Testis (tissue), 3 donors: Measurements from ENCODE around the gene ADGRD1. TPM values are rescaled to one million over a fixed set of nuclear protein-coding genes. Genes with fewer than 3 reads are reported as not detected.

Source experiments
- DNase-seq: peaks from one replicate; pipeline ENCODE4 v3.0.0-alpha.2; 2019
- H3K27ac ChIP-seq, 2 donors: fragments of 200-600 bp; sonication (generic); one replicate each; pipeline ENCODE4 v1.5.1; 2019
- H3K27me3 ChIP-seq: fragments of 200-600 bp; sonication (generic); one replicate; pipeline ENCODE4 v1.5.1; 2019
- H3K36me3 ChIP-seq: fragments of 200-600 bp; sonication (generic); one replicate; pipeline ENCODE4 v1.5.1; 2017; ENCODE audit warnings: low read depth; ENCODE audit errors: missing control alignments
- H3K4me1 ChIP-seq: fragments of 200-600 bp; sonication (generic); one replicate; pipeline ENCODE4 v1.5.1; 2019
- H3K4me3 ChIP-seq, 2 donors: fragments of 200-600 bp; sonication (generic); one replicate each; pipeline ENCODE4 v1.5.1; 2017 to 2019
- H3K9me3 ChIP-seq: fragments of 200-600 bp; sonication (generic); one replicate; pipeline ENCODE4 v1.5.1; 2017
- POLR2A ChIP-seq: fragments of 450-650 bp; IDR thresholded peaks from one replicate; pipeline ENCODE4 v1.6.1; 2017; ENCODE audit warnings: antibody characterized with exemption, mild to moderate bottlenecking, moderate library complexity
- WGBS, 2 donors: methylation state at CpG; one replicate each; pipeline ENCODE4 v1.1.5; 2018; 5-methylcytosine and 5-hydroxymethylcytosine counted together
- intact Hi-C: fragments of 100-400 bp; cut with DNase I; formaldehyde crosslinking; loops from one replicate; pipeline ENCODE4 v1.15.1; 2023; ENCODE audit warnings: low total_unique reads
- polyA plus RNA-seq: library from polyadenylated mRNA; stranded (reverse); fragments of 350-450 nt; fragmentation: Illumina TruSeq; extraction: RNeasy Lipid Tissue Mini Kit (QIAGEN cat#74804); gene quantifications from one replicate; pipeline ENCODE4 v1.2.3, GENCODE V29; 2014; ENCODE audit warnings: low read depth, low replicate concordance; ENCODE audit not compliant: insufficient read depth
- total RNA-seq, 2 donors: library from RNA; depleted of rRNA; stranded (reverse); fragments of >200 nt; gene quantifications; one replicate each; pipeline ENCODE4 v1.2.3, GENCODE V29; 2016
- TF ChIP-seq, protein P1 (sequence below), 3 experiments: fragments of 450-650 bp in 2 of 3; fragments of 200-600 bp in 1 of 3; sonication (generic) in 1 of 3; IDR thresholded peaks; one replicate each; pipeline ENCODE4 v1.5.1; 2016 to 2019; ENCODE audit warnings: antibody characterized with exemption in 3 of 3, mild to moderate bottlenecking in 2 of 3, moderate library complexity in 1 of 3

The ADGRD1 gene
- total and polyA plus RNA-seq, 3 donors from 2014 or later = 27.2 to 43.2 (median 42.8) TPM

- intact Hi-C loops = no loop called here
- WGBS, 2 donors = 80 to 84% methylated on average over 7 to 8 of the region's 8 CpGs
These were observed 198.0 kb downstream of the ADGRD1 start for GRCh38 chr12:131151558-131152345.

DNA sequence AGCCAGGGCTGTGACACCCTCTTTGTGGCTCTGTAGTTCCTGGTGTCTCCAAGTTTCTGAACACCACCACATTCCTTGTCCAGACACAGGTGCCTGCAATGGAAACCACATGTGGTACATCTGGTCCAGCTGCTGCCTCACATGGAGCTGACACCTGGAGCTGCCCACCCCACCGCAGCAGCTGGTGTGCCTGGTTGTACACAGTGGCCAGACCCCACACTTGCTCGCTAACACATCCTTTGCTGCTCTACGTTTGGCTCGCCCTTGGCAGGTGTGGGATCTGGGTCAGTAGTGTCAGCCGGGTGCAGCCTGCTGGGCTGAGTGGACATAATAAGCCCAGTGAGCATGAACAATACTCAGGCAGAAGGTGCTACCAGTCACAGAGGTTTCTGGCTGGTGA is 198.9 kb downstream of the ADGRD1 start:
- no peak for DNase-seq
- H3K27me3 ChIP-seq = no peaks in the 10 kb centered on the region
- H3K9me3 ChIP-seq = no peaks in the 10 kb centered on the region
- intact Hi-C loops = no loop called here
- 83 to 95% methylated on average over 2 to 5 of the region's 5 CpGs for WGBS, 2 donors
- TF ChIP-seq, protein P1, sequence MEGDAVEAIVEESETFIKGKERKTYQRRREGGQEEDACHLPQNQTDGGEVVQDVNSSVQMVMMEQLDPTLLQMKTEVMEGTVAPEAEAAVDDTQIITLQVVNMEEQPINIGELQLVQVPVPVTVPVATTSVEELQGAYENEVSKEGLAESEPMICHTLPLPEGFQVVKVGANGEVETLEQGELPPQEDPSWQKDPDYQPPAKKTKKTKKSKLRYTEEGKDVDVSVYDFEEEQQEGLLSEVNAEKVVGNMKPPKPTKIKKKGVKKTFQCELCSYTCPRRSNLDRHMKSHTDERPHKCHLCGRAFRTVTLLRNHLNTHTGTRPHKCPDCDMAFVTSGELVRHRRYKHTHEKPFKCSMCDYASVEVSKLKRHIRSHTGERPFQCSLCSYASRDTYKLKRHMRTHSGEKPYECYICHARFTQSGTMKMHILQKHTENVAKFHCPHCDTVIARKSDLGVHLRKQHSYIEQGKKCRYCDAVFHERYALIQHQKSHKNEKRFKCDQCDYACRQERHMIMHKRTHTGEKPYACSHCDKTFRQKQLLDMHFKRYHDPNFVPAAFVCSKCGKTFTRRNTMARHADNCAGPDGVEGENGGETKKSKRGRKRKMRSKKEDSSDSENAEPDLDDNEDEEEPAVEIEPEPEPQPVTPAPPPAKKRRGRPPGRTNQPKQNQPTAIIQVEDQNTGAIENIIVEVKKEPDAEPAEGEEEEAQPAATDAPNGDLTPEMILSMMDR (IDR thresholded peaks at IDR 0.05) = no peak
- no peak for TF ChIP-seq POLR2A
- no peaks in the 10 kb centered on the region for H3K36me3 ChIP-seq
- no peaks in the 10 kb centered on the region for H3K4me1 ChIP-seq
- H3K4me3 ChIP-seq = no peak overlapping the region
- no peak overlapping the region for H3K27ac ChIP-seq

More at GRCh38 chr12:131151558-131152345, 198.0 kb downstream of the ADGRD1 start:
- Histone ChIP-seq H3K4me1 (no peaks in the 10 kb centered on the region), H3K36me3 (no peaks in the 10 kb centered on the region), H3K4me3 (no peak overlapping the region), H3K27ac (no peak overlapping the region), H3K27me3 (no peaks in the 10 kb centered on the region), H3K9me3 (no peaks in the 10 kb centered on the region)
- no peak for TF ChIP-seq POLR2A
- DNase-seq = no peak

GRCh38 chr12:131153016-131153415 is 199.3 kb downstream of the ADGRD1 start:
- no peaks in the 10 kb centered on the region for H3K27me3 ChIP-seq
- 80 to 85% methylated on average over 2 to 5 of the region's 5 CpGs for WGBS, 2 donors
- no peak overlapping the region for H3K27ac ChIP-seq
- H3K4me3 ChIP-seq = no peak overlapping the region
- no peak for DNase-seq
- H3K4me1 ChIP-seq = no peaks in the 10 kb centered on the region
- intact Hi-C loops = no loop called here
- no peaks in the 10 kb centered on the region for H3K9me3 ChIP-seq
- TF ChIP-seq POLR2A = no peak
- TF ChIP-seq, protein P1 (IDR thresholded peaks at IDR 0.05) = no peak
- no peaks in the 10 kb centered on the region for H3K36me3 ChIP-seq

GRCh38 chr12:131153956-131154355 is 200.2 kb downstream of the ADGRD1 start:
- Histone ChIP-seq H3K9me3 (no peaks in the 10 kb centered on the region), H3K27ac (no peak overlapping the region), H3K4me3 (no peak overlapping the region), H3K36me3 (no peaks in the 10 kb centered on the region), H3K27me3 (no peaks in the 10 kb centered on the region), H3K4me1 (no peaks in the 10 kb centered on the region)
- 82 to 90% methylated on average over 5 of the region's 5 CpGs for WGBS, 2 donors
- intact Hi-C loops = no loop called here
- no peak for DNase-seq
- TF ChIP-seq POLR2A = no peak
- TF ChIP-seq, protein P1 (IDR thresholded peaks at IDR 0.05) = no peak

DNA sequence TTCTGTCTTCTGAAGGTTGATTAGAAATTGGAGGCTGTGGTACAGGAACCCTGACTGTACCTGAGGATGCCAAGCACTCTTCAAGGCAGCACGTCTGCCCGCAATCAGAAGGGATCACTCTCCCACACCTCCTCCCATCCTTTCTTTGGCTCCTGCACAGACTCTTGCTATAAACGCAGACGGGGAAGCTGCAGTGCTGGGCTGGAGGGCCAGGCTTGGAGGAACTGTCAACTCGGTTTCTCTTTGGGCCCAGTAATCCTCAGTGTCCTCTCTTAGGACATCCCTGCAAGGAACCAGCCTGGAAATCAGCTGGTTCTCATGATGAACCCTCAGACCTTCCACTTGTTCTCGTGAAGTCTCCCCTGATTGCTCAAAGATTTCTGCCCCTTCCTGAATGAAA is 201.4 kb downstream of the ADGRD1 start:
- no peaks in the 10 kb centered on the region for H3K4me1 ChIP-seq
- no peaks in the 10 kb centered on the region for H3K36me3 ChIP-seq
- no peaks in the 10 kb centered on the region for H3K27me3 ChIP-seq
- no peak for TF ChIP-seq POLR2A
- DNase-seq = no peak
- no peak overlapping the region for H3K4me3 ChIP-seq
- intact Hi-C loops = no loop called here
- no peaks in the 10 kb centered on the region for H3K9me3 ChIP-seq
- WGBS, 2 donors = 70 to 83% methylated on average over 6 of the region's 6 CpGs
- no peak overlapping the region for H3K27ac ChIP-seq

- Histone ChIP-seq H3K4me3 (no peak overlapping the region), H3K27me3 (no peaks in the 10 kb centered on the region), H3K4me1 (no peaks in the 10 kb centered on the region), H3K36me3 (no peaks in the 10 kb centered on the region), H3K27ac (no peak overlapping the region), H3K9me3 (no peaks in the 10 kb centered on the region)
- 70 to 80% methylated on average over 4 of the region's 4 CpGs for WGBS, 2 donors
- DNase-seq = no peak
- intact Hi-C loops = no loop called here
- TF ChIP-seq POLR2A = no peak
- TF ChIP-seq, protein P1 (IDR thresholded peaks at IDR 0.05) = no peak
These were observed 204.0 kb downstream of the ADGRD1 start for GRCh38 chr12:131157743-131158142.
